DOHH2 (cell line): ENCODE measurements around the gene IGF1R.

Experiments
- CTCF ChIP-seq: fragments of 200-600 bp; sonication (generic); IDR thresholded peaks from one replicate; pipeline ENCODE4 v1.5.1; 2014; ENCODE audit warnings: antibody characterized with exemption, mild to moderate bottlenecking, low read depth, low read length; ENCODE audit not compliant: poor library complexity, severe bottlenecking
- EZH2phosphoT487 ChIP-seq: fragments of 200-600 bp; sonication (generic); IDR thresholded peaks from 2 replicates; pipeline ENCODE4 v1.6.1; 2017; ENCODE audit warnings: borderline replicate concordance, mild to moderate bottlenecking, antibody characterized with exemption, low read length, moderate library complexity, mixed read lengths

- TF ChIP-seq EZH2phosphoT487 (no peak), CTCF (no peak)
Measured at GRCh38 chr15:98678484-98678883, 30.1 kb downstream of the IGF1R start.
